ENCODE measurements around the gene OR5A1. TPM values are rescaled to one million over a fixed set of nuclear protein-coding genes. Genes with fewer than 3 reads are reported as not detected.

OR5A1 gene
- total RNA-seq, 1 donor from 2014 or later: not detected

- ChIA-PET POLR2A (no interaction called here), CTCF (no interaction called here)
- Mint-ChIP-seq H3K27me3 (peaks cover 16% of the 10 kb centered on the region), H3K27ac (no peak overlapping the region), H3K9me3 (peaks cover 8% of the 10 kb centered on the region), H3K4me3 (no peak overlapping the region), H3K36me3 (ENCODE audit: low read depth) (no peaks in the 10 kb centered on the region), H3K4me1 (no peaks in the 10 kb centered on the region)
- ATAC-seq (ENCODE audit: low read depth) (no peak), DNase-seq (no peak)
- intact Hi-C loops (cut with micrococcal nuclease): no loop called here
- TF ChIP-seq CTCF (IDR thresholded peaks at IDR 0.05): no peak
These were observed 26.9 kb downstream of the OR5A1 start for GRCh38 chr11:59463190-59463641.

DNA sequence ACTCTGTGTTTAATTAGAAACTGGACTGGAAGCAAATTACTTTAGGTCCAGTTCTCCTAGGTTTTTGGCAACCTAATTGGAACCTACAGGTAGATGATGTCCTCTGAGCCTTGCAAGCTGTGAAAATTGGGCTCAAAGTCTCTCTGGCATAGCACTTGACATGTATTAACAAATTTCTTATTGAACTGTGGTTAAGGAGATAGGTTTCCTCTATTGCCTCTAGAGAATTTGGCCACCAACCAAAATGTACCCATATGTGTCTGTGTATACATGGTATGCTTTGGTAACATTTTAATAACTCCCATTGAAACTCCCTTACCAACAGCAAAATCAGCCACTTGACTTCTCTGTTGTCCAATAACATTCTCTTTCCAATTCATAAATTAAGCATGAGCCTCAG, 36.7 kb downstream of the OR5A1 start, which contains the start of gene OR4D10:
TSS of gene OR4D10 (plus strand) at position 301 of the 400 bp plus-strand sequence. CDS start 4,115 bp downstream, outside the sequence.
- no peaks in the 10 kb centered on the region for H3K36me3 Mint-ChIP-seq (ENCODE audit: low read depth)
- ChIA-PET CTCF (no interaction called here), POLR2A (no interaction called here)
- peaks cover 14% of the 10 kb centered on the region for H3K27me3 Mint-ChIP-seq
- DNase-seq (no peak), ATAC-seq (ENCODE audit: low read depth) (no peak)
- H3K4me1 Mint-ChIP-seq: peaks cover 8% of the 10 kb centered on the region
- no peak for TF ChIP-seq CTCF (IDR thresholded peaks at IDR 0.05)
- no peaks in the 10 kb centered on the region for H3K9me3 Mint-ChIP-seq
- no peak within 1 kb of the TSS for H3K27ac Mint-ChIP-seq
- intact Hi-C loops (cut with micrococcal nuclease): no loop called here
- no peak within 1 kb of the TSS for H3K4me3 Mint-ChIP-seq

DNA sequence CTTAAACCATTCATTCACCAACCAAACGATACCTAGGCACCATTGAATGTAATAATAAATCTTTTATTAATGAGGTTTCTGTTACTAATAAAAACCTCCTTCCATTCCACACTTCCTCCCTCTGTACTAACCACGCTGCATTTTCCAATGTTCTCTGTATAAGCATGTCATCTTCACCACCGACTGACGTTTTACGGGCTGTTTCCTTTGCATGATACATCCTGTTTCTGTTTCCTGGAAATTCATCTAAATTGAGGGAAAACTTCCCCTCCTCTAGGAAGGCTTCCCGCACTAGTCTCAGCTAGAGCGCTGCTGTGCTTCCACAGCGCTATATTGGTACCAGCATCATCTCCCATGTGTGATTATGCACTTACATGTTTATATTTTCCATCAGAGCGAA, 38.9 kb downstream of the OR5A1 start:
- Mint-ChIP-seq H3K9me3 (no peaks in the 10 kb centered on the region), H3K27me3 (peaks cover 9% of the 10 kb centered on the region), H3K36me3 (ENCODE audit: low read depth) (no peaks in the 10 kb centered on the region), H3K4me3 (no peak overlapping the region), H3K27ac (no peak overlapping the region), H3K4me1 (peaks cover 8% of the 10 kb centered on the region)
- intact Hi-C loops (cut with micrococcal nuclease): no loop called here
- DNase-seq (no peak), ATAC-seq (ENCODE audit: low read depth) (no peak)
- ChIA-PET CTCF (no interaction called here), POLR2A (no interaction called here)
- TF ChIP-seq CTCF (IDR thresholded peaks at IDR 0.05): no peak

GRCh38 chr11:59479906-59480305, 43.6 kb downstream of the OR5A1 start:
- no peaks in the 10 kb centered on the region for H3K36me3 Mint-ChIP-seq (ENCODE audit: low read depth)
- H3K27me3 Mint-ChIP-seq: peaks cover 6% of the 10 kb centered on the region
- DNase-seq: no peak
- no peak for ATAC-seq (ENCODE audit: low read depth)
- intact Hi-C loops (cut with micrococcal nuclease): no loop called here
- H3K4me3 Mint-ChIP-seq: no peak overlapping the region
- CTCF ChIA-PET: no interaction called here
- POLR2A ChIA-PET: no interaction called here
- no peaks in the 10 kb centered on the region for H3K9me3 Mint-ChIP-seq
- no peak for TF ChIP-seq CTCF (IDR thresholded peaks at IDR 0.05)
- H3K4me1 Mint-ChIP-seq: peaks cover 8% of the 10 kb centered on the region
- no peak overlapping the region for H3K27ac Mint-ChIP-seq

- TF ChIP-seq CTCF (IDR thresholded peaks at IDR 0.05): no peak
- intact Hi-C loops (cut with micrococcal nuclease): no loop called here
- ChIA-PET POLR2A (no interaction called here), CTCF (no interaction called here)
- ATAC-seq (ENCODE audit: low read depth): no peak
- H3K36me3 Mint-ChIP-seq (ENCODE audit: low read depth): no peaks in the 10 kb centered on the region
- H3K27me3 Mint-ChIP-seq: peaks cover 4% of the 10 kb centered on the region
- no peak for DNase-seq
- H3K27ac Mint-ChIP-seq: no peak overlapping the region
- H3K4me3 Mint-ChIP-seq: no peak overlapping the region
- H3K9me3 Mint-ChIP-seq: no peaks in the 10 kb centered on the region
- peaks cover 8% of the 10 kb centered on the region for H3K4me1 Mint-ChIP-seq
These were observed 44.1 kb downstream of the OR5A1 start for GRCh38 chr11:59480359-59480758.

Other genes with a start within 250 kb of the OR5A1 start
- gene MPEG1, start 223.5 kb upstream of the OR5A1 start, total RNA-seq: 145 and 154 TPM in 2 replicates
- not detected in 2 replicates for gene OR5AN1, start 77.6 kb upstream of the OR5A1 start, total RNA-seq
- gene OR5A2, start 10.1 kb upstream of the OR5A1 start, total RNA-seq: not detected in 2 replicates
- gene OR4D6, start 20.5 kb downstream of the OR5A1 start, total RNA-seq: not detected in 2 replicates
- not detected in 2 replicates for gene OR4D10, start 36.8 kb downstream of the OR5A1 start, total RNA-seq
- gene OR4D11, start 67.1 kb downstream of the OR5A1 start, total RNA-seq: not detected in 2 replicates
- not detected in 2 replicates for gene OR4D9, start 75.1 kb downstream of the OR5A1 start, total RNA-seq
- gene OSBP, start 179.3 kb downstream of the OR5A1 start, total RNA-seq: 34.7 and 38.0 TPM in 2 replicates
- 42.0 and 45.1 TPM in 2 replicates for gene PATL1, start 232.6 kb downstream of the OR5A1 start, total RNA-seq